GM21576 (cell line): ENCODE results near the gene DAPK1.
"Not testable (repeated sequence)": the region's sequence is repeated elsewhere in the genome, so short reads cannot be mapped to it uniquely, and the experiment has no call there.

Experiments used
- ATAC-seq: cut with Tn5 transposase; IDR thresholded peaks from one replicate; pipeline ENCODE4 v1.9.1; 2021; ENCODE audit warnings: mild to moderate bottlenecking, moderate library complexity; ENCODE audit not compliant: unreplicated experiment

Gene DAPK1

GRCh38 chr9:87498046-87498810 lies 561 bp downstream of the DAPK1 start:
- peak; percentile 16 for ATAC-seq

GRCh38 chr9:87498811-87499360 lies 1.2 kb downstream of the DAPK1 start:
- no peak for ATAC-seq

- peak; percentile 48 for ATAC-seq
These were observed 1.9 kb downstream of the DAPK1 start for GRCh38 chr9:87499424-87500017.

- ATAC-seq = no peak
These were observed 3.0 kb downstream of the DAPK1 start for GRCh38 chr9:87500491-87501270.

DNA sequence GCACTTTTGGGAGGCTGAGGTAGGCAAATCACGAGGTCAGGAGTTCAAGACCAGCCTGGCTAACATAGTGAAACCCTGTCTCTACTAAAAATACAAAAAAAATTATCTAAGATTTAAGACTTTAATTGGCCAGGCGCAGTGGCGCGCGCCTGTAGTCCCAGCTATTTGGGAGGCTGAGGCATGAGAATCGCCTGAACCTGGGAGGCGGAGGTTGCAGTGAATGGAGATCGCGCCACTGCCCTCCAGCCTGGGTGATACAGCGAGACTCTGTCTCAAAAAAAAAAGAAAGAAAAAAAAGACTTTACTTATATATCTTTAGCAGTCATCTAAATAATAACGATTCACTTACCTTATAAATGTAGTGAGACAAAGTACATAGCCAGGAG lies 3.6 kb downstream of the DAPK1 start:
- ATAC-seq = not testable (repeated sequence)

DNA sequence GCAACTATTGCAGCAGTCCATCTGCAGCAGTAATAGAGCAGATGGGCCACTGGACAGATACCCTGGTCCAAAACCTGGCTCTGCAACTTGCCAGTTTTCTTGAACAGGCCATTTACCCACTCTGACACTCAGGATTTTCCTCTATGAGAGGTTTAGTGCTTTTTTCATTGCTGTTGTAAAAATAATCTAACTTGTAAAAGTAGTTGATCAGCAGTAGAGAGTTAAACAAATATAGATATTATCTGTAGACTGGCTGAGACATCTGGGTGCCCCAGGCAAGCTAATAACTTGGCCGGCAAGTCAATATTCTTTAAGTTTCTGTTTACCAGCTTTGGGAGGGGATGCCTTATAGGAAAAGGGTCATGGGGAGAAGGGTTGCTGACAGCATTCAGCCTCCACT lies 4.1 kb downstream of the DAPK1 start:
- ATAC-seq = no peak

GRCh38 chr9:87502391-87503221 lies 4.9 kb downstream of the DAPK1 start:
- no peak for ATAC-seq

GRCh38 chr9:87503430-87503829 lies 5.8 kb downstream of the DAPK1 start:
- ATAC-seq = no peak

DNA sequence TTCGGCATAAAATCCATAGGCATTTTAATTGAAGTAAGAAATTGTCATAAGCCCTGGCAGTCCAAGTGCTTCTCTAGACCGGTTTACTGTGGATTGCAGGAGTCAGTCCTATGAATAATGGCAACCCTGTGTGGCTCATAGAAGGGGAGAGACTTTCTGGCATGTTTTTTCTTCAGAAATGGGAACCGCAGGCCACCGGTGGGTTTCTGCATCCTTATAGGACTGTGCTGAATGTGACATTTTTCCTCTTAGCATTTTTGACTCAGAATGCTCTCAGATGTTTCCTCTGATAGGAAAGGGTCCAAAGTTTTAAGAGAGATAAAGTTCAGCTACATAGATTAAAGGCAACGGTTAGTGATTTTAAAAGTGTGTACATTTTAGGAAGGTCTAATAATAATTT lies 6.3 kb downstream of the DAPK1 start:
- ATAC-seq = no peak

- ATAC-seq = no peak
These were observed 7.3 kb downstream of the DAPK1 start for GRCh38 chr9:87504938-87505337.

DNA sequence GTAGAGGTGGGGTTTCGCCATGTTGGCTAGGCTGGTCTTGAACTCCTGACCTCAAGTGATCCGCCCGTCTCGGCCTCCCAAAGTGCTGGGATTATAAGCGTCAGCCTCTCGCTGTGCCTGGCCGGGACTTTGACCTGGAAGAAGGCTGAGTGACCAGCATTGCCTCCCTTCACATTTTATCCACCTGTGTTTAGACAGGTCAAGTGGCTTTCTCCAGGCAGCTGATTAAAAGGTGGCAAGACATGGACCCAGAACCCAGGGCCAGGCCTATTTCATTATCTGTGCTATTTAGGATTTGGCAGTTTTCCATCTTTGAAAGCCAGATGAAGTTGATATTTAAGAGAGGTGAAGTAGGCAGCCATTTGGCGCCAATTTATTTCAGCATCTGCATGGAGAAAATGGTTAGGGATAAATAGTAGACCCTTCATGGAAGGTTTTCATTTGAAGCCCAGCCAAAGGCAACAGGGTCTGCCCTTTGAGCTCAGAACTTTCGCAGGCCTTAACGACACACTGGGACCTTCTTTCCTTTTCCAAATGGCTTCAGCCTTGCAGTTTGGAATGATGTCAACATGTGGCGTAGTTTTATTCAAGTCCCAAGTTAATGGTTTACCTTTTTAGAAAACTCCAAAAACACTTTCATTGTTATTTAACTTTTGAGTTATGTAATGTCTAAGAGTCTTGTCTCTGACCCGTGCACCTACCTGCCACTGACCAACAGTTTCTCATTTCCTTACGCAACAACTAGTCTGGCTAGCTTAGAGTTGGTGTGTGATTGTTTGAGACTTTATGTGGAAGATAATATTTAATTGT lies 8.4 kb downstream of the DAPK1 start:
- ATAC-seq = no peak

- no peak for ATAC-seq
These were observed 9.9 kb downstream of the DAPK1 start for GRCh38 chr9:87507576-87507975.

- ATAC-seq = no peak
These were observed 12.6 kb downstream of the DAPK1 start for GRCh38 chr9:87510252-87510683.

GRCh38 chr9:87512311-87512710 lies 14.6 kb downstream of the DAPK1 start:
- no peak for ATAC-seq

- ATAC-seq = no peak
These were observed 15.5 kb downstream of the DAPK1 start for GRCh38 chr9:87513161-87513560.

- ATAC-seq = no peak
These were observed 16.3 kb downstream of the DAPK1 start for GRCh38 chr9:87513880-87514535.

- ATAC-seq = no peak
These were observed 17.3 kb downstream of the DAPK1 start for GRCh38 chr9:87515006-87515405.

DNA sequence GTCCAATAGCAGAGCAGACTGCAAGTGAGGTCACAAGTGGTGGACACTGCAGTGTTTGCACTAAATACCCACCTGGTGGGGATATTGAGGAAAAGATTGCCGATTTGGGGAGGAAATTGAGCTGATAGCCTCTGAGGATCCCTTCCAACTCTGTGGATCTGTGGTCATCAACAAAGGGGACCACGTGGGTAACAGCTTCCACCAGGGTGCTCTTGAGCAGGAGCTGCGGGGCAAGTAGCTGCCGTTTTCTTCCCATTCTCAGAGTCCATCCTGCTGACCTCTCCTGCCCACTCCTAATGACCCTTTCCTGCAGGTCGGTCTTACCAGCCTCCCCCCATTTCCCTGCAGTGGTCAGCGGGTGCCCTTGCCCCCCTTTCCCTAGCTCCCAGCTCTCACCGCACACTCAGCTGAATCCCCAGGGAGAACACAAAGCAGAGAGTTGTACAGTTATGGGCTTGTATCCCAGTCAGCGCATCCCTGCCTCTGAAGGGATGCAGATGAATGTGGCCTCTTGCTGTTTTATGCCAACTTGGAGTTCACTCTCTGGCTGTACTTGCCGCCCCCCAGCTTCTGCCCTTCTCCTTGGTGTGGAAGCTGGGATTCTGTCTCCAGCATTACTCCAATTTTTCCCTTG lies 18.0 kb downstream of the DAPK1 start:
- no peak for ATAC-seq
